ENCODE results near the gene PEF1.

DNA sequence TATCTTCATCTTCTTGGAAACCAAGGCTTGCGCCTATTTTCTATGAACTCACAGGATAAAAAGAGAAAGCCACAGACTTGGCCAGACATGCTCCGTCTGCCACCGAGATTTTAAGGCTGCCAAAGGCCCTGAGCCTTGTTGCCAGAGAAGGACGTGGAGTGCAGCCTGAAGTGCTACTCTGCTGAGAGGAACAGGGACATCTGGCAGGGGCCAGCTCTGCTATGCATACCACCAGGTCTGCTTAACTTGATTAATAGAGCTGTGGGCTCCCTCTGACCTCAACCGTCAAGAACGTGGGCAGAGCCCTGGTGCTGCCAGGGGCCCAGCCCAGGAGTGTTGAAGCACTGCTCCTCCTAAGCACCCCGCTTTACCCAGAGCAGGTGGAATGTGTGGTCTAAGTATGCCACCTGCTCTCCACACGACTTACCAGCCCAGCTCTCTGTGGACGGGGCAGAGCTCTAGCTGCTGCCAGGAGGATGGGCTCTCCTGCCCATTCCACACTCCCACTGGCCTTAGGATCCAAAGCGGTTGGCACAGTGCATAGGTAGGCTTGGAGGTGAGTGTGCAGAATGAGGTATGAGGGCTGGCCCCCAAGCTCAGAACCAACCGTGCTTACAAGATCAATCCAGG is 16.6 kb downstream of the PEF1 start:
- TF ChIP-seq CTCF (conservative IDR thresholded peaks at IDR 0.05; ENCODE audit: low read depth in 2 of 2) (no peak), STAT1 (IDR thresholded peaks at IDR 0.05; ENCODE audit: unreplicated experiment) (no peak), CREB1 (CRISPR knock-in tag; IDR thresholded peaks at IDR 0.05; ENCODE audit: low read depth) (no peak), EZH2 (IDR thresholded peaks at IDR 0.05; ENCODE audit: low read depth, unreplicated experiment) (no peak), POLR2AphosphoS5 (IDR thresholded peaks at IDR 0.05; ENCODE audit: low read depth) (no peak), EZH2phosphoT487 (IDR thresholded peaks at IDR 0.05; ENCODE audit: unreplicated experiment) (no peak), JUNB (IDR thresholded peaks at IDR 0.05; ENCODE audit: unreplicated experiment) (no peak), REST (IDR thresholded peaks at IDR 0.05; ENCODE audit: unreplicated experiment) (no peak), ZNF331 (CRISPR knock-in tag; IDR thresholded peaks at IDR 0.05; ENCODE audit: low read depth) (no peak), NANOG (IDR thresholded peaks at IDR 0.05; ENCODE audit: borderline replicate concordance) (no peak), ETS1 (IDR thresholded peaks at IDR 0.05) (no peak), ZNF114 (CRISPR knock-in tag; IDR thresholded peaks at IDR 0.05) (no peak), ZNF462 (CRISPR knock-in tag; IDR thresholded peaks at IDR 0.05) (no peak)

Data from GM23338 (cell line).